CD4-positive, alpha-beta T cell (primary cell): Measurements from ENCODE around the gene LAMA4. TPM values are rescaled to one million over a fixed set of nuclear protein-coding genes. Genes with fewer than 3 reads are reported as not detected.

Experiments
- ATAC-seq: fragments of 200-7000 bp; cut with Tn5 transposase; one replicate; pipeline ENCODE4 v1.10.0; 2022; ENCODE audit warnings: mild to moderate bottlenecking; ENCODE audit not compliant: poor library complexity
- CTCF ChIA-PET: fragments of 350-600 bp; sonication (Branson Sonifier 250); formaldehyde crosslinking; loops from one replicate; lab custom pipeline; 2021; ENCODE audit warnings: antibody characterized with exemption, inconsistent platforms; lab: Charles Lee
- POLR2A ChIA-PET: fragments of 350-600 bp; sonication (Branson Sonifier 250); formaldehyde crosslinking; loops from one replicate; lab custom pipeline; 2021; ENCODE audit warnings: antibody characterized with exemption, inconsistent platforms; lab: Charles Lee
- DNase-seq, 14 experiments: peaks; one replicate each; pipeline ENCODE4 v3.0.0-alpha.2; 2013 to 2020; ENCODE audit warnings: mixed read lengths in 2 of 14
- H3K27ac ChIP-seq, 2 donors: one replicate each; pipeline versions ENCODE4 v1.5.1 to v1.7.0; 2013; ENCODE audit warnings: low read length in 2 of 2, low read depth in 1 of 2, mild to moderate bottlenecking in 1 of 2
- H3K27me3 ChIP-seq, 2 experiments: 1 replicate in 1 of 2; 2 replicates in 1 of 2; pipeline versions ENCODE4 v1.6.1 to v1.7.0; 2013; ENCODE audit warnings: low read length in 2 of 2, control low read depth in 1 of 2, mild to moderate bottlenecking in 1 of 2, moderate library complexity in 1 of 2; ENCODE audit not compliant: insufficient read depth in 2 of 2, control insufficient read depth in 1 of 2
- H3K36me3 ChIP-seq: one replicate; pipeline ENCODE4 v1.6.1; 2013; ENCODE audit warnings: low read length, control low read depth; ENCODE audit not compliant: insufficient read depth
- H3K4me1 ChIP-seq: one replicate; pipeline ENCODE4 v1.6.1; 2013; ENCODE audit warnings: low read length, control low read depth; ENCODE audit not compliant: insufficient read depth
- H3K4me3 ChIP-seq: one replicate; pipeline ENCODE4 v1.5.1; 2013; ENCODE audit warnings: mild to moderate bottlenecking, low read length, moderate library complexity
- H3K9me3 ChIP-seq, 2 experiments: 1 replicate in 1 of 2; 2 replicates in 1 of 2; pipeline versions ENCODE4 v1.6.1 to v1.7.0; 2013; ENCODE audit warnings: low read length in 2 of 2, mild to moderate bottlenecking in 2 of 2, control low read depth in 1 of 2, moderate library complexity in 1 of 2; ENCODE audit not compliant: control insufficient read depth in 1 of 2, insufficient read depth in 1 of 2
- H3K27ac Mint-ChIP-seq: one replicate; pipeline ENCODE4 v1.8.0; 2020; ENCODE audit warnings: mixed read lengths
- H3K27me3 Mint-ChIP-seq: one replicate; pipeline ENCODE4 v1.8.0; 2021; ENCODE audit warnings: mixed read lengths
- H3K36me3 Mint-ChIP-seq: one replicate; pipeline ENCODE4 v1.8.0; 2021; ENCODE audit warnings: low read depth, mixed read lengths
- H3K4me1 Mint-ChIP-seq: one replicate; pipeline ENCODE4 v1.8.0; 2021; ENCODE audit warnings: low read depth, mixed read lengths
- H3K4me3 Mint-ChIP-seq: one replicate; pipeline ENCODE4 v1.8.0; 2020; ENCODE audit warnings: mild to moderate bottlenecking, mixed read lengths
- H3K9me3 Mint-ChIP-seq: one replicate; pipeline ENCODE4 v1.8.0; 2020; ENCODE audit warnings: mixed read lengths
- CTCF ChIP-seq: fragments of 200-600 bp; IDR thresholded peaks from one replicate; pipeline ENCODE4 v1.8.0; 2022; ENCODE audit warnings: antibody characterized with exemption, mild to moderate bottlenecking
- intact Hi-C, 2 experiments: fragments of 100-400 bp; cut with DNase I in 1 of 2; cut with micrococcal nuclease in 1 of 2; formaldehyde crosslinking; loops; one replicate each; pipeline versions ENCODE4 v1.15.1 to v1.9.0; 2023 to 2025; cut with DNase I, micrococcal nuclease
- total RNA-seq, 174 experiments: library from RNA in 2 of 174; stranded (reverse) in 2 of 174; gene quantifications; one replicate each; pipeline ENCODE4 v1.2.3 and lab custom pipeline; 2021 to 2026

Gene LAMA4
- total RNA-seq, 2 experiments from 2014 or later: not detected

- Mint-ChIP-seq H3K36me3 (no peaks in the 10 kb centered on the region), H3K9me3 (no peaks in the 10 kb centered on the region), H3K4me3 (no peak overlapping the region), H3K4me1 (no peaks in the 10 kb centered on the region), H3K27ac (no peak overlapping the region), H3K27me3 (peaks cover 17% of the 10 kb centered on the region)
- ChIA-PET CTCF (interaction anchor here (1.4 kb wide), 1 partner anchor 9 kb away, joined by 4 read pairs; no protein-coding TSS in a partner anchor), POLR2A (no interaction called here)
- no peak for TF ChIP-seq CTCF
- DNase-seq: no peak
- no peaks in the 10 kb centered on the region for H3K4me1 ChIP-seq
- no peaks in the 10 kb centered on the region for H3K9me3 ChIP-seq
- intact Hi-C loops: no loop called here
- H3K27ac ChIP-seq: no peak overlapping the region
- H3K27me3 ChIP-seq: no peaks in the 10 kb centered on the region
- H3K36me3 ChIP-seq: no peaks in the 10 kb centered on the region
- H3K4me3 ChIP-seq: no peak overlapping the region
- ATAC-seq: no peak
These were observed 26.4 kb downstream of the LAMA4 start for GRCh38 chr6:112227992-112228391.

GRCh38 chr6:112227411-112227810, 27.0 kb downstream of the LAMA4 start:
- intact Hi-C loops: no loop called here
- peaks cover 15% of the 10 kb centered on the region for H3K27me3 Mint-ChIP-seq
- POLR2A ChIA-PET: no interaction called here

GRCh38 chr6:112225691-112226090, 28.7 kb downstream of the LAMA4 start:
- no peaks in the 10 kb centered on the region for H3K36me3 ChIP-seq
- POLR2A ChIA-PET: no interaction called here
- no peak for ATAC-seq

More at GRCh38 chr6:112227411-112227810, 27.0 kb downstream of the LAMA4 start:
- no peaks in the 10 kb centered on the region for H3K36me3 ChIP-seq
- no peaks in the 10 kb centered on the region for H3K9me3 ChIP-seq
- DNase-seq (no peak), ATAC-seq (no peak)
- H3K27me3 ChIP-seq: no peaks in the 10 kb centered on the region
- Mint-ChIP-seq H3K27ac (no peak overlapping the region), H3K36me3 (no peaks in the 10 kb centered on the region), H3K9me3 (no peaks in the 10 kb centered on the region), H3K4me1 (no peaks in the 10 kb centered on the region), H3K4me3 (no peak overlapping the region)
- H3K4me1 ChIP-seq: no peaks in the 10 kb centered on the region
- CTCF ChIA-PET: interaction anchor here (1.4 kb wide), 1 partner anchor 9 kb away, joined by 4 read pairs; no protein-coding TSS in a partner anchor
- H3K27ac ChIP-seq: no peak overlapping the region
- TF ChIP-seq CTCF: no peak
- H3K4me3 ChIP-seq: no peak overlapping the region

More at GRCh38 chr6:112225691-112226090, 28.7 kb downstream of the LAMA4 start:
- H3K4me3 ChIP-seq: no peak overlapping the region
- Mint-ChIP-seq H3K27ac (no peak overlapping the region), H3K27me3 (peaks cover 15% of the 10 kb centered on the region), H3K4me1 (no peaks in the 10 kb centered on the region), H3K9me3 (no peaks in the 10 kb centered on the region), H3K36me3 (no peaks in the 10 kb centered on the region), H3K4me3 (no peak overlapping the region)
- intact Hi-C loops: no loop called here
- no peak overlapping the region for H3K27ac ChIP-seq
- no peaks in the 10 kb centered on the region for H3K4me1 ChIP-seq
- TF ChIP-seq CTCF: no peak
- no peak for DNase-seq
- CTCF ChIA-PET: no interaction called here
- no peaks in the 10 kb centered on the region for H3K9me3 ChIP-seq
- H3K27me3 ChIP-seq: no peaks in the 10 kb centered on the region
